Fibroblast of skin of back (primary cell): ENCODE measurements around the gene SLC12A7.

Experiments used
- DNase-seq: peaks from one replicate; pipeline ENCODE4 v3.0.0-alpha.2; 2013

SLC12A7 gene

DNA sequence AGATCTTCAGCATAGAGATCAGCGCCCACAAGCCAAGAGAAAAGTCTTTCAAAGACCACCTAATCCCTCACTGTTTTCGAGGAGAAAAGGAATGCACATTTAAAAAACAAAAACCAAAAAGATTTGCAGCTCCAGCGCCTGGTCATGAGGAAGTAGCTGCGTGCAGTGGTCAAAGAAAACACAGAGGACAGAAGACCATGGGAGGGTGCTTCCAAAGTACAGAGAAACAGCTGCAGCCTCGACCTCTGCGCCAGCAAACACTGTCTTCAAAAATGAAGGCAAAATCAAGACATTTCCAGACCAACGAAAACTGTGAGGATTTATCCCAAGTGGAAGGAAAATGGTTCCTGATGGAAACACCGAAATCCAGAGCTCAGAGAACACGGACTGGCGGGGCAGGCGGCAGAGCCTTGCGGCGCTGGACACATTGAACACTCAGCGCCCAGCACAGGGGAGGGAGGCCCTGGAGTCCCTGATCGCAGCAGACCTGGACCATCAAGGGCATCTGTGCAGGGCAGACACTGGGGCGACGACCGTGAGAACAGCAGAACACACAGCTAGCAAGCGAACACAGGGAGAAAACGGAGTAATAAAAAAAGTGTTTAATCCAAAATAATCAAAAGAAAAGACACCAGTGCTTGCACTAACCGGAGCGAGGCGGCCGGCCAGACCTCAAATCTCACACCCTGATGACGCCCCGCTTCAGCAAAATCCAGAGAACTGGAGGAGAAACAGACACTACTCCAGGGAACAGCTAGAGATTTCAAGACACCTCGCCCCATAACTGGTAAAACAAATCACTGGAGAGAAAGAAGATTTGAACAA, 12.6 kb upstream of the SLC12A7 start:
- no peak for DNase-seq

DNA sequence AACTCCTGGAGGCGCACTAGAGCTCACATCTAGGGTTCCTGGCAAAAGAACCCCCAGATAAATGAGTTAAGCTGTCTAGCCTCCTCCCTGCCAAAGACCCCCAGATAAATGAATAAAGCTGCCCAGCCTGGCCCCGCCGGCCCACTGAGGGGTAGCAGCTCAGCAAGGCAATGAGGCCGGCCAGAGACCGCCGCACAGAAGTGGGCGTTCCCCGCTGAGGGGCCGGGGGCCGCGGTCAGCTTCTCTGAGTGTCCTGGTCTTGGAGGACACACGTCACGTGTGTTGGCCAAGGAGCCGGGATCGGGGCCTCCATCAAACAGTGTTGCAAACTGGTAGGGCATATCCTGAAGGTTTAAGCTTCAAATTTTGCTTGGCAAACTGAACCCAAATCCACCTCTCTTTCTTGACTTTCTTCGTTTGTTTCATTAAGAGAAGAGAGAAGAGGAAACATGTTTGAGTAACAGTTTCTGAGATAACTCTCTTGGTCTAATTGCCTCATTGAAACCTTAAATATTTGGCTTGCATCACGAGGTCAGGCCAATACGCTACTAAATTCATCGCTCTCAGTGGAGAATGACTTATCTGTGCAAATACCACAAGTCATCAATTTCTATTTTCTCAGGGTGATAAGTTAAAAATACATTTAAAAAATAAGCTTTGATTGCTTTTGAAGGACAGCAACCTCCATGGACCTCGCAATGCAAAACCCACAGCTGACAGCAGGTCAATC, 11.7 kb upstream of the SLC12A7 start:
- no peak for DNase-seq

DNA sequence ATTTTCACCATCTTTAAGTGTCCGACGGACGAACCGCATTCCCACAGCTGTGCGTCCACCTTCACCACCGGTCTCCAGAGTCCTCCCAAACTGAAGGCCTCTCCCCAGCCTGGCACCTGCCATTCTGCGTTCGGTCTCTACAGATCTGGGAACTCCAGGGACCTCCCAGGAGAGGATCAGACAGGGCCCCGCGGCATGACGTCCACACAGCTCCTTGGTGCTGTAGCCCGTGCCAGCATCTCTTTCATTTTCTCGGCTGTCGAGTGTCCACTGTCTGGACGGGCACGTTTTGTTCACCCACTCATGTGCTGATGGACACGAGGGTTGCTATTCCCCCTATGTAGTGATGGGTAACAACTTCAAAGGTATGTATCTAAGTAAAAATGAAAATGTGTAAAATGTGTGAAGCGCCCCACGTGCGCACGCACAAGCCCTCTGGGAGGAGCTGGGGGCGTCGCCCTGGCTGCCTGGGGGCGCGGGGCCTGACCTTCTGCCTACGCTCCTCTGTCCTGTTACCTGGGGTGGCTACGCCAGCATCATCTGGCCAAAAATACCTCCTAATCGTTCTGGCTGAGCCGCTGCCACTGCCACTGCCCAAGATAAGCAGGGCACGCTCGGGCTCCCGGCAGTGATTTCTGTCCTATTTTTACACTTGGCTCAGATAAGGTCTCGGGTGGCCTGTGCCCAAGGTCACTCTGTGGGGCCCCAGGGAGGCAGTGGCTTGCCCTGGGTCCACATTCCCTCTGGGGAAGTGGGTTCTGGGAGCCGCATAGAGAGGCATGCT, 10.8 kb upstream of the SLC12A7 start:
- no peak for DNase-seq

DNA sequence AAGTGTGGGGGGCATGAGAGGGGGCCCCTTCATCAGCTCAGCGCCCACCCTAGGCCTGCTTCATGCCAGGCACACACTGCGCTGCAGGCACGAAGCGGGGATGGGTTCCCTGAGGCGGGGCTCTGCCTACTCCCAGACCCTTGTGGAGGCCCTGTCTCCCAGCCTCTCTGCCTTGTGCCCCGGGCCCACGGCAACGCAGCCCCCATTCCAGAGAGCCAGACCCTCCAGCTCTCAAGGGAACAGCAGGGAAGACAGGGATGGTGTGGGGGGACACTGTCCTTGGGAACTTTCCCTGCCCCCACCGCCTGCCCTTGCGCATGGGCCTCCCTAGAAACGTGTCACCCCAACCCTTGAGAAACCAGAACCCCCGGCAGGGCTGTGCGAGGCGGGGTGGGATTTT, 10.0 kb upstream of the SLC12A7 start:
- no peak for DNase-seq

DNA sequence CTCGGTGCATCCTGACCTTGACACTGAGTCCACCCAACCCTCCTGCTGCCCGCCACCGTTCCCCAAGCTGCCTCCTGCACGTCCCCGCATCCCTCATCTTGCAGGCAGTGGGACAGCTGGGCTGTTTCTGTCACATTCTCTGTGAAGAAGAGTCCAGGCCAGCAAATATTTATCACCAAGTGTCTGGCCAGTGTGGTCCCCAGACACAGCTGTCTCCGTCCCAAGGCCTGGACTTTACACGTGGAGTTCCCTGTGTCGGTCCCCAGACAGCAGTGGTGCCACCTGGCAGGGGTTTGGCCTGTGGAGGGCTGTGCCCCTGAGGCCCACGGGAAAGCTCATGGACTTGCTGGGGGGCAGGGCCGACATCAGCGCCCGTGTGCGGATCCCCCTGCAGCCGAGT, 9.2 kb upstream of the SLC12A7 start:
- DNase-seq: no peak

DNA sequence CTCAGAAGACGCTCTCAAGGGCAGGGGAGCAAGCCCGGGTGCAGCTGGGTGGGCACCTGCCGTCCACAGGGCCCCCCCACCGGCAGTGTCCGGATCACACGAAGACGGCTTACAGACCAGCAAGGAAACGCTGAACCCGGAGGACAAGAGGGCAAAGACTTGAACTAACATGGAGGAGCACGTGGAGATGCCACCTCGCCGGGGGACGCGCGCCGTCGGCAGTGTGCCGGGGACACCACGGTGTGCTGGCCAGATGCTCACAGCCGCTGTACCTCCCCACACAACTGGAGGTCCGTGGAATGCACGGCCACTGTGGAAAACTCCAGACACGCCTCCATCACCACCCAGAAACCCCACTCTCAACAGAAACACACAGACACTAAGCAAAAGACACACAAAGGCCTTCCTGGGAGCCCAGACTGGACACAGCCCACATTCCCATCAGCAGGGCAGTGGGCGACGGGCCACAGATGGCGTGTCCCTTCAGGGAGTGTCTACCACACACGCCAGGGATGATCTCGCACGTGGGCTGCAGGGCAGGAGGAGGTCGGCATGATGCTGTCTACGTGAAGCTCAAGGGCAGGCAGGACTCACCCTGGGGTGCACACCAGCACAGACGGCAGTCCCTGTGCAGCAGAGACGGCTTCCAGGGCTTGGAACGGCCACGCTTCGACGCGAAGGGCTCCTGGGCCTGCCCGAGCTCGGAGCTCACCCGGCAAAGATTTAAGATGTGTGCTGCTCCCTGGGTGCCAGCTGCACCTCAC, 8.6 kb upstream of the SLC12A7 start:
- no peak for DNase-seq

DNA sequence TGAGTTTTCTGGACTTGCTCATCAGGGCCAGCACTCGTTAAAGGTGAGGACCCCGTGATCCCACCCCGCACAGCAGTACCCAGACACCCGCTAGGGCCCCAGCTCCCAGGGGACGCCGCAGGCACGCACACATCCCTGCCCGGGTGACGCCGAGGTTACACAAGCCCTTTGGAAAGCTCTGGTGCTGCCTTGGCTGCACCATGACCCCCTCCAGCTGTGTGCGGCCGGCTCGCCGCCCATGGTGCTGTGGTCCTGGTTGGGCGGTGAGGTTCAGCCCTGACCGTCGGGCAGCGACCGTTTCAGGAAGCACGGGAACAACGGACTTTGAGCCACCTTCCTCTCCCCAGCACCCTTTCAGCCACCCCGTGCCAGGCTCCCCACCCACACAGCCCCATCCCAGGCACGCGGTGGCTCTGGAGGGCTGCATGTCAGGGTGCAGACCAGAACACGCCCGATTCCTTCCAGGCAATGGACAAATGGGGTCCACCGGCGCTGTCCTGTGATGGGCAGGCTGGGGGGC, 7.5 kb upstream of the SLC12A7 start:
- DNase-seq: no peak

DNA sequence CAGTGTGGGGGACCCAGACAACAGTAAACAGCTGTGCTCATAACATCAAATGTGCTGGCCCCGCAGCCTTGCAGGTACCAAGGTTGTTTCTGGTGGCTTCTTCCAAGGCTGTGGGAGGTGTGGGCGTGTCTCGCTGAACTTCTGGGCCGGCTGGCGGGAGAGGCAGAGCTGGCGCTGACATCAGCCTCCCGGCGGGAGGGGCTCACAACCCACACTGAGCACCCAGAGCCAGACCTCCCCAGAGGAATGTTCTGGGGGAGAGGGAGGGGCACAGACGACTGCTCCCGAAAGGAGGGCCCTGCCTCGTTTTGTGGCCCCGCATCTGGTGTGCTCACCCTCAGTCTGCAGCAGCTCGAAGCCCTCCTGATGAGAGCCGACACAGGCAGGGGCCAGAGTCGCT, 6.9 kb upstream of the SLC12A7 start:
- DNase-seq: no peak

DNA sequence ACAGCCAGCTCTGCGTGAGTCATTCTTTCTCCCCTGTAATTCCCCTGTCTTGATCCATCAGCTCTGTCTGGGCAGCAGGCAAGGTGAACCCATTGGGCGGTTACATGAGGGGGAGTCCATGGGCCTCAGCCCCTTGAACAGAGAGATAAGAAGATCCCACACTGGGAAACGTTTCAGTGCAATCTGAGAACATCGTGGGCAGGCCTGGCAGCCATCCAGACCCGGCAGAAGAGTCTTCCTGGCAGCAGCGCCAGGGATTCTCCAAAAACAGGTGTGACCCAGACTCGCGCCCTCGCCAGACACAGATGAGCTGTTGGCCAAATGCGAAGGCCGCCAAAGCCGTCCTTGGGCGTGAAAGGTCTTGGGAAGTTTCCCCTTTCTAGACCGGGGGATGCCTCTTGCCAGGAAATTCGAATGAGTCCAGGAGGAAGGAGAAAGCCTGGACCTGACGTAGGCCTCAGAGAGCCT, 6.4 kb upstream of the SLC12A7 start:
- no peak for DNase-seq

DNA sequence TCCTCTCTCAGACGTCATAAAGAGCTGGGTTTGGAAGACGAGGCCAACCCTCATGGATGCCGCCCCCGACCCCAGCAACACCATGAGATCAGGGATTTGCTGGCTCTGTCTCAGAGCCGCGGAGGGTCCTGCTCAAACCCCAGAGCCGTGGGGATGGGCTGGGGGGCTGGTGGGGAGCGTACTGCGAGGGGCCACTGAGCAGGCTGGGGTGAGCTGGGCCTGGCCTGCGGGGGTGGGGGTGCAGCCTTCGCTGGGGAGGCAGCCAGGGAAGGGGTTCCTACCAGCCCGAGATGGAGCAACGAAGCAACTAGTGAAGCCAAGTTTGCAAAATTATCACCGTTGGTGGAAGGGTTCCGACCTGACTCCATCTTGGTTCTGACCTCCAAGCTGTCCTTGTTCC, 5.1 kb upstream of the SLC12A7 start:
- DNase-seq: no peak

DNA sequence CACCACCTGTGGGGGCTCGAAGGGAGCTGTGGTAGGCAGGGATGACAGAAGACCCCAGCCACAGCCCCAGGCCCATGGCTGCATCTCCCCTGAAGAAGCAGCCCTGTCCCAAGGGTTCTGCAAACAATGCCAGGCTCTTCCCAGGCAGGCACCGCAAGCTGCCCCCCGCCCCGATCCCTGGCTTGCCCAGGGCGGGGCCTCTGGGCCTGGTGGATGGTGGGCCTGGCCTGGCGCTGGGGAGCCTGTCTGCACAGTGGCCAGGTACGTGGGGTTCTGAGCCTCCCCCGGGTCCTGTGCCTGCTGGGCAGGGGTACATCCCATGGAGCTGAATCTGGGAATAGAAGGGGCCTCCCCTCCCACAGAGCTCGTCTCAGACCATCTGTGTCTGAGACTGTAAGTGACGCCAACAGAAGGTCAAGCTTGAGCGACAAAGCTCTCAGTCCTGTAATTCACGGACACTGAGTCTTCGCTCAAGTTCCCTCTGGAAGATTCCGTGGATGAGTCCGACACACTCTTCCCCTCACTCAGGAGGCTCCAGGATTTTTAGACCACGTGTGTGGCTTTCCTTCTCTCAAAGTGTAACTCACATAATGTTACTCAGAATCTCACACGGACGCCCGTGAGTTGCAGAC, 4.4 kb upstream of the SLC12A7 start:
- no peak for DNase-seq

DNA sequence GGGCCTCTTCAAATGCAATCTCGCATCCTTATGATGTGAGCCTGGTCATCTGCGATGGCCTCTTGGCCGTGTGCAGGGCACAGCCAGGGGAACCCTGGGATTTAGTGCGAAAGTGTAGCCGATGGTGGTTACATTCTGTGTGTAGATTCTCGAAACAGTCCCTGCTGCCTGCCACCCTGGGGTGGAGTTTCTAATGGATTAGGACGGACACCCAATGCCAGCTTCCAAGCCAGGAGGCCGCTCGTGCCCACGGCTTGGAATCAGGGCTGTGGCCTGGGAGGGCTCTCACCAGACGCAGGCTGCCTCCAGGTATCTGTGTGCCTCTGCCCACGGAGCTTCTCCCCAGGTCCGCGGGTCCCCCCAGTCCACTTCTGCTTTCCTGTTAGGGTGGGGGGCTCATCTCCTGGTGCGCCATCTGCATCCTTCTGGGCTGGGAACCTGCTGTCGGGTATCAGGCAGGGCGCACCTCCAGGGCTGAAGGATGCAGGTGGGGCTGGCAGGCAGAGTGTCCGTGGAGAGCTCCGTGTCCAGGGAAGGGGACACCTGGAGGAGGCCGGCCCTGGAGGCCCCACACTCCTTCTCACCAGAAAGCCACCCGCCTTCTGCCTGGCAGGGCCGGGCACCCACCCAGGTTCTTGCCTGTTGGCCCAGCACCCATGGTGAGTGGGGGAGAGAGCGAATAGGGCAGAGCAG, 3.4 kb upstream of the SLC12A7 start:
- no peak for DNase-seq

DNA sequence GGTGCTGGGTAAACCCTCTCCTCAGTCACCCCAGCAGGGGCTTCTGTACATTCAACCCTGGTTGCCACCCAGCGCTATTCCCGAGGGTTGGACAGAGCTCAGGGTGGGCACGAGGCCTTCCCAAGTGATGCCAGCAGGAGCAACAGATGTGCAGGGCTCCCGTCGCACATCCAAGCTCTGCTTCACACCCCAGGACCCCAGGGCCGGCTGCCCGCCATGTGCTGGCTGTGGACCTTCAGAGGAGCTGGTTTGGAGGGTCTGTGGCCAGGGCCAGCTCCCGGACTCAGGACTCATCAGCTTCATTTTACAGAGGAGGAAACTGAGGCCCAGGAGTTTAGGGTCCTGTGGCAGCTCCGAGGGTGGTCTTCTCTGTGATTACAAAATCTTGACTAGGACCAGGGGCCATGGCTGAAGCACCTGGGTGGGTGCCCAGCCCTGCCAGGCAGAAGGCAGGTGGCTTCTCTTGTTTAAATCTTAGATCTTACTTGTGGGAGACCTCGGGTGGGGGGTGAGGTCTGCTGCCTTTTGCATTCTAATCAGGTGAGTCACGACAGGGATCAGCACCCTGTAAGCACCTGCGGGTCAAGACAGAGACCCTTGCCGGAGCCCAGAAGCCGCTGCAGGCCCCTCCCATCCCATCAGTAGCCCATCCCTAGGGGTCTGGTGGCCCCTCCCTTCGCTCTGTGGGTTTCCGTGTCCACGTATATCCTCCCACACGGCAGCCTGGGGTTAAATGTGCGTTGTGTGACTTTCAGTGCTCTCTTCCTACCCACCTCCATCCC, 2.1 kb upstream of the SLC12A7 start:
- DNase-seq: no peak

DNA sequence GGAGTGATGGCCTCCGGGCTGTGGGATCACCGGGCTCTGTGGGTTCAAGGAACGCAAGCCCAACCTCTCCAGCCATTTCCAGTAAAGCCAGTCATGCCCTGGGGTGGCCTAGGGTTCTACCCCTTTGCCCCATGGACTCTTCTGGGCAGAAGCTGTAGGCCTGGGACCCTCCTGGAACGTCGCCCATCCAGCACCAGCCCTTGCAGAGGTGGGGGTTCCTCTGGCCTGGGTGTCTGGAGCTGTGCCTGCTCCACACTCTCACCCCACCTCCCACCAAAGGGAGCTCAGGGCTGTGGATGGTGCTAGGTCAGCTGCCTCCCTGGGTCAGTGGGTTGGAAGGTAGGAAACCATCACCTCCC, 1.4 kb upstream of the SLC12A7 start:
- DNase-seq: no peak

DNA sequence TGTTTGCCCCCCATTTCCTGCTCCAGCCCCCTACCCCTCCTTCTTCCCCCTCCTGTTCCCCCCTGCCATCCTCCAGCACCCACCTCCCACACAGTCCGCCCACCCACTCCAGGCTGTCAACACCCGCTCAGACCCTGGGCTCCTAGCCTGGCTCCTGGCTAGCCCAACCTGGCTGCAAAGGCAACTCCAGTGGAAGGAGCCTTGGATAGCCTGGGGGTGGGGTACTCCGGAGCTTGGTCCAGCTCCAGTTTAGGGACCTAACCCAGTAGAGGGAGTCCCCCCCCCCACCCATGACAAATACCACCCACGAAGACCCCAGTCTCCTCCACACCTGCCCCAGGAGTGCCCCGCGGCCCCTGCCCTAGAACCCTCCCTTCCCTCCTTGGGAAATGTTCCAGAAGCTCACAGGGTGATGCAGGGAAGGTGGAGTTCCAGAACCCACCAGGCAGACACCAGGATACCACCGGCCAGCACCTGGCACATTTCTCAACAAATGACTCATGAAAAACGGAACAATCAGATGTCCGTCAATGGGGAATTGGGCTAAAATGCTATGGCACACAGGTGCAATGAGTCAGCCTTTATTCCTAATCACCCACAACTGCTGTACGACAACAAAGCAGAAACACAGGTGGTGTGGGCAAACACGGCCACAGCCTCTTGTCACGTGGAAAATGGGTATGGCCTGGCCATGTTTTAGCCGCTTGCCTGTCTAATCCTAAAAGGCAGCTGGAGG, 901 bp upstream of the SLC12A7 start:
- DNase-seq: no peak

DNA sequence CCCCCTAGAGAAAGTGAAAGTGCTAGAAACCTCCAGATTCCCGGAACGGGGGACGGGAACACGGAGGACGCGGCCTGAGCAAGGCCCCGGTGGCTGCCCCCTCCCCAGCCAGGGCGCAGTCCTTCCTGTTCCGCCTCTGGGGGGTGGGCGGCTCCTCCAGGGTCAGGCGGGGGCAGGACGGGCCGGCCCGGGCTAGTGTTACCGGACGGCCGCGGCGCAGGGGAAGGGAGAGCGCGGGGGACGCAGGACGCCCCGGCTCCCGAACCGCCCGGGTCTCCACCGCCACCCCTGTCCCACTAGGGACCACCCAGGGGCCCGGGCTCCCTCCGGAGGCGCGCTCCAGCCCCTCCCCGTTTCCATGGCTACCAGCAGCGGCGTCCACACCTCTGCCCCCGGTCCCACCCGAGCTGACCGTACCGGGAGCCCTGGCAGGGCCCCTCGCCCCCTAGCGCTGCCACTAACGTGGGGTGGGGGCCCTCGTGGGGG, 579 bp downstream of the SLC12A7 start:
- no peak for DNase-seq

DNA sequence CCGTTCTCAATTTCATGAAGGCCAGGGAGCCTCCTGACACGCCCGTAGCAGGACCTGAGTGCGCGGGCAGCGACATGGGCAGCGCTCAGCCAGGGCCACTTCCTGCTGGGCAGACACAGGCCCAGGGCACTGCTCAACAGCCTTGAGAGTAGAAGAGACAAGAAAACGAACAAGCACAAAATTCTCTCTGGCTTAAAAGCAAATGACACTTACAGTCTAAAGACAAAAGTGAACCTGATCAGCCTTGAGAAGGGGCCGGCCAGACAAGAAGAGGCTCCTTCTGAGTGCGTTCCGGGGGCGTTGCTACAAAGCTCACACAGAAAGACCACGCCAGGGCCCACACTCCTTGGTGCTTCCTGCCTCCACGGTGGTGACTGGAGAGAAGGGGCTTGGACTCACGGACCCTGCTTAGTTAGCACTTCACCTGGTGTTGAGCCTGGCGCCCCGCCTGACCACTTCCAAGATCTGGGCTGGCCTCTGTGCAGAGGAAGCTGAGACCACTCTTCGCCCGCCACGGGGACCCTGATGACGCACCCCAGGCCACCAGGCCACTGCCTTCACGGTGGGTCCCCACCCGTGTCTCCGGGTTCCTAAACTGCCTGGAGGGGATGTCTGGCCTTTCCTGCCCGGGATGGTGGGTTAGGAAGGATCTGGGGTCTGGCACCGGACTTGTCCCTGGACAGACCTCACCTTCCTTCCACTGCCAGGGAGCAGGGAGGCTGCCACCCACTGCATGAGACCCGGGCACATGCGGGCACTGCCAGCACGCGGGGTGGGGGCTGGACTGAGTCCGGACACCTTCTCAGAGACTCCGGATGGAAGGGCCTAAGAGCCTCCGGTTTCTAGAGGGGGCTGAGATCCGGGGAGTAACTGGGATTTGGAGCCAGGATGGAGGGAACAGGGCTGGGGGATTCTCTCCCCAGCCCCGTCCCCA, 1.3 kb downstream of the SLC12A7 start:
- DNase-seq: no peak
